Neuronal stem cell (in vitro differentiated cells): ENCODE data around the gene UGT2A1.

Experiments
- DNase-seq: peaks from one replicate; pipeline ENCODE4 v3.0.0-alpha.2; 2013; ENCODE audit warnings: low spot score
- H2AFZ ChIP-seq: one replicate; pipeline ENCODE4 v1.6.1; 2013; ENCODE audit warnings: mild to moderate bottlenecking, low read length, inconsistent platforms
- H2AK5ac ChIP-seq: 2 replicates; pipeline ENCODE4 v1.6.1; 2013; ENCODE audit warnings: low read depth, mild to moderate bottlenecking, inconsistent platforms, low read length, moderate library complexity, mixed read lengths
- H2BK120ac ChIP-seq: 2 replicates; pipeline ENCODE4 v1.6.1; 2013; ENCODE audit warnings: low read depth, mild to moderate bottlenecking, inconsistent platforms, low read length, moderate library complexity, mixed read lengths
- H2BK12ac ChIP-seq: one replicate; pipeline ENCODE4 v1.6.1; 2013; ENCODE audit warnings: low read length, inconsistent platforms
- H2BK15ac ChIP-seq: 2 replicates; pipeline ENCODE4 v1.6.1; 2013; ENCODE audit warnings: mild to moderate bottlenecking, low read length, inconsistent platforms, mixed read lengths
- H2BK5ac ChIP-seq: one replicate; pipeline ENCODE4 v1.6.1; 2013; ENCODE audit warnings: inconsistent platforms, mild to moderate bottlenecking, low read length, moderate library complexity
- H3K14ac ChIP-seq: one replicate; pipeline ENCODE4 v1.6.1; 2013; ENCODE audit warnings: low read length, inconsistent platforms
- H3K18ac ChIP-seq: 2 replicates; pipeline ENCODE4 v1.6.1; 2013; ENCODE audit warnings: low read length, inconsistent platforms
- H3K23ac ChIP-seq: 2 replicates; pipeline ENCODE4 v1.6.1; 2013; ENCODE audit warnings: low read depth, mild to moderate bottlenecking, mixed read lengths, low read length, inconsistent platforms; ENCODE audit not compliant: poor library complexity
- H3K27ac ChIP-seq: replicated peaks from 3 replicates; pipeline ENCODE4 v1.5.1; 2013; ENCODE audit warnings: low read length, inconsistent platforms
- H3K27me3 ChIP-seq, 3 experiments: 2 replicates each; pipeline ENCODE4 v1.6.1; 2013; ENCODE audit warnings: low read length in 3 of 3, mild to moderate bottlenecking in 2 of 3, inconsistent platforms in 1 of 3, low read depth in 1 of 3, mixed read lengths in 1 of 3, moderate library complexity in 1 of 3; ENCODE audit not compliant: control insufficient read depth in 3 of 3, insufficient read depth in 3 of 3
- H3K36me3 ChIP-seq, 2 donors: replicated peaks in 1 of 2; 2 replicates each; pipeline ENCODE4 v1.6.1; 2013; ENCODE audit warnings: low read length in 2 of 2; ENCODE audit not compliant: control insufficient read depth in 2 of 2, insufficient read depth in 2 of 2
- H3K4ac ChIP-seq: 2 replicates; pipeline ENCODE4 v1.6.1; 2013; ENCODE audit warnings: inconsistent platforms, mild to moderate bottlenecking, low read length, moderate library complexity
- H3K4me1 ChIP-seq, 2 donors: 1 replicate in 1 of 2; 2 replicates in 1 of 2; pipeline ENCODE4 v1.6.1; 2013; ENCODE audit warnings: low read length in 2 of 2, low read depth in 1 of 2; ENCODE audit not compliant: control insufficient read depth in 2 of 2, insufficient read depth in 1 of 2
- H3K4me2 ChIP-seq: one replicate; pipeline ENCODE4 v1.6.1; 2013; ENCODE audit warnings: mild to moderate bottlenecking, low read length, inconsistent platforms; ENCODE audit not compliant: insufficient read depth, poor library complexity, severe bottlenecking
- H3K4me3 ChIP-seq, 2 donors: 2 replicates each; pipeline ENCODE4 v1.5.1; 2013; ENCODE audit warnings: low read length in 2 of 2, mild to moderate bottlenecking in 2 of 2, inconsistent platforms in 1 of 2, moderate library complexity in 1 of 2
- H3K79me1 ChIP-seq: one replicate; pipeline ENCODE4 v1.6.1; 2013; ENCODE audit warnings: low read depth, mild to moderate bottlenecking, inconsistent platforms, low read length, moderate library complexity
- H3K9ac ChIP-seq: one replicate; pipeline ENCODE4 v1.6.1; 2013; ENCODE audit warnings: mild to moderate bottlenecking, low read depth, low read length, inconsistent platforms; ENCODE audit not compliant: poor library complexity
- H3K9me3 ChIP-seq, 2 donors: replicated peaks in 1 of 2; 2 replicates each; pipeline versions ENCODE3 to v1.6.1; 2013; ENCODE audit warnings: low read length in 2 of 2, mild to moderate bottlenecking in 2 of 2, inconsistent platforms in 1 of 2, low read depth in 1 of 2, mixed read lengths in 1 of 2, moderate library complexity in 1 of 2; ENCODE audit not compliant: control insufficient read depth in 2 of 2, insufficient read depth in 1 of 2
- H4K8ac ChIP-seq: one replicate; pipeline ENCODE4 v1.6.1; 2013; ENCODE audit warnings: low read depth, mild to moderate bottlenecking, inconsistent platforms, low read length, moderate library complexity
- H4K91ac ChIP-seq: one replicate; pipeline ENCODE4 v1.6.1; 2013; ENCODE audit warnings: low read length, low read depth, mild to moderate bottlenecking, inconsistent platforms; ENCODE audit not compliant: poor library complexity
- WGBS, 2 donors: extraction: QIAGEN DNeasy Blood & Tissue Kit; methylation state at CpG; one replicate each; pipeline ENCODE4 v1.1.7; 2013; ENCODE audit warnings: missing lambda C conversion rate in 2 of 2, mixed read lengths in 1 of 2; ENCODE audit not compliant: insufficient read length in 2 of 2, insufficient replicate concordance in 1 of 2; ENCODE audit errors: extremely low coverage in 2 of 2; 5-methylcytosine and 5-hydroxymethylcytosine counted together

Gene UGT2A1

GRCh38 chr4:69639542-69639941 lies 13.5 kb downstream of the UGT2A1 start, which contains the start of gene UGT2A2:
TSS of gene UGT2A2 (minus strand) at chr4:69639642. CDS start at chr4:69639640, 2 bp downstream.
- Histone ChIP-seq H2AK5ac (no peak within 1 kb of the TSS), H3K9me3 (no peaks in the 10 kb centered on the region), H3K23ac (no peak within 1 kb of the TSS), H3K14ac (no peak within 1 kb of the TSS), H2BK5ac (no peak within 1 kb of the TSS), H3K18ac (no peak within 1 kb of the TSS), H2AFZ (no peak within 1 kb of the TSS), H3K27me3 (no peaks in the 10 kb centered on the region), H3K9ac (no peak within 1 kb of the TSS), H3K79me1 (no peaks in the 10 kb centered on the region), H2BK15ac (no peak within 1 kb of the TSS), H3K4me1 (no peaks in the 10 kb centered on the region), H2BK12ac (no peak within 1 kb of the TSS), H4K8ac (no peak within 1 kb of the TSS), H4K91ac (no peak within 1 kb of the TSS), H2BK120ac (no peak within 1 kb of the TSS), H3K4ac (no peak within 1 kb of the TSS), H3K4me3 (no peak within 1 kb of the TSS), H3K4me2 (no peak within 1 kb of the TSS), H3K36me3 (no peaks in the 10 kb centered on the region), H3K27ac (no peak within 1 kb of the TSS)
- WGBS, 2 donors, result no CpG with 5 or more reads among the region's 3 CpGs
- DNase-seq, result no peak

- H4K8ac ChIP-seq, result no peak overlapping the region
- no peak overlapping the region for H2BK5ac ChIP-seq
- no peak overlapping the region for H3K4me2 ChIP-seq
- no peak overlapping the region for H3K23ac ChIP-seq
- no peak overlapping the region for H3K9ac ChIP-seq
- H3K27me3 ChIP-seq, result no peaks in the 10 kb centered on the region
- no peaks in the 10 kb centered on the region for H3K36me3 ChIP-seq
- WGBS, 2 donors, result no CpG with 5 or more reads among the region's 6 CpGs
- H3K4me1 ChIP-seq, result no peaks in the 10 kb centered on the region
- no peak overlapping the region for H2BK15ac ChIP-seq
- no peak overlapping the region for H3K4me3 ChIP-seq
- no peak overlapping the region for H2AK5ac ChIP-seq
- H4K91ac ChIP-seq, result no peak overlapping the region
- H3K14ac ChIP-seq, result no peak overlapping the region
- no peaks in the 10 kb centered on the region for H3K9me3 ChIP-seq
- no peak overlapping the region for H3K4ac ChIP-seq
- H2AFZ ChIP-seq, result no peak overlapping the region
- H3K27ac ChIP-seq, result no peak overlapping the region
- no peak overlapping the region for H3K18ac ChIP-seq
- DNase-seq, result peak; percentile 45
- no peaks in the 10 kb centered on the region for H3K79me1 ChIP-seq
- no peak overlapping the region for H2BK120ac ChIP-seq
- no peak overlapping the region for H2BK12ac ChIP-seq
These were observed 35.9 kb downstream of the UGT2A1 start for GRCh38 chr4:69617083-69617694.

GRCh38 chr4:69610484-69610883 lies 42.6 kb downstream of the UGT2A1 start:
- WGBS, 2 donors, result no CpG with 5 or more reads among the region's 1 CpG
- H2BK12ac ChIP-seq, result no peak overlapping the region
- no peak overlapping the region for H3K9ac ChIP-seq

GRCh38 chr4:69601065-69601464 lies 52.0 kb downstream of the UGT2A1 start:
- Histone ChIP-seq H2AK5ac (no peak overlapping the region), H3K9me3 (no peaks in the 10 kb centered on the region), H3K4me1 (no peaks in the 10 kb centered on the region), H3K27me3 (no peaks in the 10 kb centered on the region), H3K79me1 (no peaks in the 10 kb centered on the region), H3K4ac (no peak overlapping the region), H2BK12ac (no peak overlapping the region), H3K4me3 (no peak overlapping the region), H3K9ac (no peak overlapping the region), H2BK120ac (no peak overlapping the region), H4K91ac (no peak overlapping the region), H3K14ac (no peak overlapping the region), H4K8ac (no peak overlapping the region), H2BK15ac (no peak overlapping the region), H3K27ac (no peak overlapping the region), H3K4me2 (no peak overlapping the region), H2BK5ac (no peak overlapping the region), H2AFZ (no peak overlapping the region), H3K23ac (no peak overlapping the region), H3K18ac (no peak overlapping the region), H3K36me3 (no peaks in the 10 kb centered on the region)
- no peak for DNase-seq
- WGBS, 2 donors, result no CpG with 5 or more reads among the region's 4 CpGs

More at GRCh38 chr4:69610484-69610883, 42.6 kb downstream of the UGT2A1 start:
- Histone ChIP-seq H4K8ac (no peak overlapping the region), H3K4ac (no peak overlapping the region), H3K36me3 (no peaks in the 10 kb centered on the region), H2AK5ac (no peak overlapping the region), H3K14ac (no peak overlapping the region), H3K27ac (no peak overlapping the region), H3K27me3 (no peaks in the 10 kb centered on the region), H2BK120ac (no peak overlapping the region), H3K4me2 (no peak overlapping the region), H3K18ac (no peak overlapping the region), H3K79me1 (no peaks in the 10 kb centered on the region), H3K23ac (no peak overlapping the region), H2BK15ac (no peak overlapping the region), H3K9me3 (no peaks in the 10 kb centered on the region), H4K91ac (no peak overlapping the region), H3K4me3 (no peak overlapping the region), H3K4me1 (no peaks in the 10 kb centered on the region), H2AFZ (no peak overlapping the region), H2BK5ac (no peak overlapping the region)
- no peak for DNase-seq
